GM18873 (cell line): ENCODE measurements around the gene CPNE4.

Experiments used
- ATAC-seq: cut with Tn5 transposase; IDR thresholded peaks from one replicate; pipeline ENCODE4 v1.9.1; 2021; ENCODE audit warnings: mild to moderate bottlenecking, moderate library complexity, moderate number of reproducible peaks; ENCODE audit not compliant: unreplicated experiment, low FRiP score

Gene CPNE4

GRCh38 chr3:131550562-131551465 is 484.0 kb downstream of the CPNE4 start:
- no peak for ATAC-seq

- no peak for ATAC-seq
Observed at GRCh38 chr3:131549340-131549739, 485.5 kb downstream of the CPNE4 start.

- ATAC-seq, result no peak
Observed at GRCh38 chr3:131547585-131547984, 487.2 kb downstream of the CPNE4 start.

GRCh38 chr3:131546441-131546840 is 488.4 kb downstream of the CPNE4 start:
- no peak for ATAC-seq

GRCh38 chr3:131544557-131544956 is 490.3 kb downstream of the CPNE4 start:
- ATAC-seq, result no peak

- ATAC-seq, result no peak
Observed at GRCh38 chr3:131543714-131544113, 491.1 kb downstream of the CPNE4 start.

- no peak for ATAC-seq
Observed at GRCh38 chr3:131541288-131541687, 493.5 kb downstream of the CPNE4 start.

GRCh38 chr3:131540821-131541220 is 494.0 kb downstream of the CPNE4 start:
- no peak for ATAC-seq

GRCh38 chr3:131540143-131540542 is 494.7 kb downstream of the CPNE4 start:
- no peak for ATAC-seq

- ATAC-seq, result no peak
Observed at GRCh38 chr3:131538968-131539367, 495.8 kb downstream of the CPNE4 start.

GRCh38 chr3:131537531-131537930 is 497.3 kb downstream of the CPNE4 start:
- no peak for ATAC-seq

- ATAC-seq, result no peak
Observed at GRCh38 chr3:131535596-131535995, 499.2 kb downstream of the CPNE4 start.

- ATAC-seq, result no peak
Observed at GRCh38 chr3:131535131-131535530, 499.7 kb downstream of the CPNE4 start.

GRCh38 chr3:131532645-131533044 is 502.2 kb downstream of the CPNE4 start:
- ATAC-seq, result no peak

GRCh38 chr3:131530843-131531242 is 504.0 kb downstream of the CPNE4 start:
- no peak for ATAC-seq

GRCh38 chr3:131530388-131530787 is 504.4 kb downstream of the CPNE4 start:
- ATAC-seq, result no peak

- ATAC-seq, result no peak
Observed at GRCh38 chr3:131526801-131527347, 507.9 kb downstream of the CPNE4 start.

GRCh38 chr3:131518680-131519079 is 516.1 kb downstream of the CPNE4 start:
- ATAC-seq, result no peak

- no peak for ATAC-seq
Observed at GRCh38 chr3:131505421-131505820, 529.4 kb downstream of the CPNE4 start.

- no peak for ATAC-seq
Observed at GRCh38 chr3:131503320-131503635, 531.5 kb downstream of the CPNE4 start.

- ATAC-seq, result peak; percentile 88
Observed at GRCh38 chr3:131502530-131503319, 532.1 kb downstream of the CPNE4 start, which contains the start of gene MRPL3. Gene MRPL3 (minus strand): TSS chr3:131502971. CDS start chr3:131502821, 150 bp downstream.
